Activated naive CD4-positive, alpha-beta T cell treated with anti-CD3 and anti-CD28 coated beads for 36 hours (primary cell): ENCODE measurements around the gene DUSP18. TPM values are rescaled to one million over a fixed set of nuclear protein-coding genes. Genes with fewer than 3 reads are reported as not detected.

Experiments
- CTCF ChIA-PET: fragments of 350-600 bp; sonication (Branson Sonifier 250); formaldehyde crosslinking; loops from one replicate; lab custom pipeline; 2021; ENCODE audit warnings: antibody characterized with exemption; lab: Charles Lee
- DNase-seq: peaks from one replicate; pipeline ENCODE4 v3.0.0-alpha.2; 2020
- H3K27ac Mint-ChIP-seq: one replicate; pipeline ENCODE4 v1.8.0; 2021; ENCODE audit warnings: mild to moderate bottlenecking, mixed read lengths
- H3K27me3 Mint-ChIP-seq: one replicate; pipeline ENCODE4 v1.8.0; 2021; ENCODE audit warnings: low read depth, mixed read lengths
- H3K36me3 Mint-ChIP-seq: one replicate; pipeline ENCODE4 v1.8.0; 2021; ENCODE audit warnings: low read depth, mixed read lengths
- H3K4me1 Mint-ChIP-seq: one replicate; pipeline ENCODE4 v1.8.0; 2021; ENCODE audit warnings: low read depth, mixed read lengths
- H3K4me3 Mint-ChIP-seq: one replicate; pipeline ENCODE4 v1.8.0; 2021; ENCODE audit warnings: mild to moderate bottlenecking, moderate library complexity, mixed read lengths
- H3K9me3 Mint-ChIP-seq: one replicate; pipeline ENCODE4 v1.8.0; 2021; ENCODE audit warnings: mixed read lengths
- intact Hi-C: fragments of 100-400 bp; cut with micrococcal nuclease; formaldehyde crosslinking; loops from one replicate; pipeline ENCODE4 v1.15.1; 2023
- total RNA-seq, 2 experiments: library from RNA; stranded (reverse); gene quantifications; one replicate each; pipeline ENCODE4 v1.2.3, GENCODE V29; 2021

The DUSP18 gene
- total RNA-seq, 2 experiments from 2014 or later = 4.7 to 5.6 TPM

DNA sequence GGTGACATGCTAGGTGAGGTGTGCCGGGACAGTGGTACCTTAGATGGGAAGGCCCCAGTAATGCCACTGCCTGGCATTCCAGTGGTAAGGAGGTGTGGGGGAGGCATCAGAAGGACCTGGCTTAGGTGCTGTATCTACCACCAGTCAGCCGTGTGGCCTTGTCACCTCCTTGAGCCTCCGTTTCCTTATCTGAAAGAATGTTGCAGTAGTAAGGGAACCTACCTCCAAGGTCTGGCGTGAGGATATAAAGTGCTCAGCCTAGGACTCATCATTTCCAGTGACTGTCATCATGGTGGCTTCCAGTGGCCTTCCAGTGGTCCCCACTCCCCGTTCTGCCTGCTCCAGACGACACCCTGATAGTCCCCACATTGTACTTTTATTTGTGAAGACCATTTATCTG is 6.8 kb upstream of the DUSP18 start:
- H3K9me3 Mint-ChIP-seq = no peaks in the 10 kb centered on the region
- DNase-seq = no peak
- H3K36me3 Mint-ChIP-seq = no peaks in the 10 kb centered on the region
- H3K4me3 Mint-ChIP-seq = no peak overlapping the region
- H3K27me3 Mint-ChIP-seq = peaks cover 6% of the 10 kb centered on the region
- CTCF ChIA-PET = interaction anchor here (0.6 kb wide), 1 partner anchor 124 kb away, joined by 5 read pairs; no protein-coding TSS in a partner anchor
- H3K4me1 Mint-ChIP-seq = no peaks in the 10 kb centered on the region
- H3K27ac Mint-ChIP-seq = no peak overlapping the region
- intact Hi-C loops = no loop called here

DNA sequence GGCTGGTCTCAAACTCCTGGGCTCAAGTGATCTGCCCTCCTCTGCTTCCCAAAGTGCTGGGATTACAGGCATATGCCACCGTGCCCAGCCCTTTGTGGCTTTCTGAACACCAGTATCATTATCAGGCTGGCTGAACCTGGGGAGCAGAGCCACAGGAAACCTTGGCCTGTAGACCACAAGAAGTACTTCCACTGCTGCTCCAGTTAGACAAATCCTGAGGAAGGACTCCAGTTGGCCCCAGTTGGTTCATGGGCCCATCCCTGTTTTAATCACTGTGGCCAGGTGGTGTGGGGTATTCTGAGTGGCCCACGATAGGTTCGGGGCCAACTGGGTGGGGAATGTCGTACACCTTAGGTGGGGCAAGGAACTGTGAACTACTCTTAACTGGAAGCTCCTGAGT is 5.5 kb upstream of the DUSP18 start:
- intact Hi-C loops = no loop called here
- H3K9me3 Mint-ChIP-seq = no peaks in the 10 kb centered on the region
- H3K4me1 Mint-ChIP-seq = peaks cover 5% of the 10 kb centered on the region
- no peak overlapping the region for H3K27ac Mint-ChIP-seq
- peaks cover 4% of the 10 kb centered on the region for H3K27me3 Mint-ChIP-seq
- CTCF ChIA-PET = interaction anchor here (0.8 kb wide), 1 partner anchor 38 kb away, joined by 3 read pairs; no protein-coding TSS in a partner anchor
- H3K36me3 Mint-ChIP-seq = no peaks in the 10 kb centered on the region
- H3K4me3 Mint-ChIP-seq = no peak overlapping the region
- no peak for DNase-seq

DNA sequence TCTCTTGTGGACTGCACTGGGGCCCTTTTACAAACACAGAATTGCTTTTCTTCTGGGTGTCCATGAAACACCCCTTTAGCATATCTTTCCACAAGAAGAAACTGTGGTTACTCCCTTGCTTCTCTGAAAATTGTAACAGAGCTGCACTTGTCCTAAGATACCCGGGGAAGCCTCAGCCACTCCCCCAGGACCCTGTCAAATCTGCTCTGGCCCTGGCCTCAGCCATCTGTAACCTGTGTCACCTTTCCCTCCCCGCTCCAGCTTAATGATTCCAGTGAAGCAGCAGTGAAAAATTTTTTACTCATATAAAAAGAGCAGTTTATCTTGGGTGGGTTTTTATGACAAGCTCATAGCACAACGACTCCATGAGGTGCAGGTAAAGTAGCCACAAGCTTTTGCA is 3.4 kb upstream of the DUSP18 start:
- Mint-ChIP-seq H3K4me3 (no peak overlapping the region), H3K27ac (no peak overlapping the region), H3K4me1 (peaks cover 14% of the 10 kb centered on the region), H3K9me3 (no peaks in the 10 kb centered on the region), H3K27me3 (peaks cover 2% of the 10 kb centered on the region), H3K36me3 (no peaks in the 10 kb centered on the region)
- intact Hi-C loops = no loop called here
- CTCF ChIA-PET = no interaction called here
- DNase-seq = no peak

DNA sequence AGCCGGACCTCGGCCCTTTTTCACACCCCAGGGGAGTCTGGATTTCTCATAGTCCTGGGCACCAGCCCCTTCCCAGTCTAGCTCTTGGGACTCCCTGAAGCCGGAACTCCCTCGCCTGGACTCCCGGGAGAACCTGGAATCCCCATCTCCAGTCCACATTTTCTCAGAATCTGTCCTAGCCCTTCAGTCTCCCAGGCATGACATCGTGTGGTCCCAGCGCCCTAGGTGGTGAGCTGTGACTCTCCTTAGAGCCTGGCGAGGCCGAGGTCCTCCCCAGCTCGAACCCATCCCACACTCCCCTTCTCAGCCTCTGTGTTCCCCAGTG is 673 bp upstream of the DUSP18 start:
- H3K27me3 Mint-ChIP-seq = no peaks in the 10 kb centered on the region
- no peak for DNase-seq
- CTCF ChIA-PET = interaction anchor here (0.7 to 1.2 kb wide), 2 partner anchors 22 to 25 kb away, joined by 3 to 4 read pairs; no protein-coding TSS in a partner anchor
- no peaks in the 10 kb centered on the region for H3K9me3 Mint-ChIP-seq
- peaks cover 5% of the 10 kb centered on the region for H3K36me3 Mint-ChIP-seq
- intact Hi-C loops = no loop called here
- H3K4me1 Mint-ChIP-seq = peaks cover 17% of the 10 kb centered on the region
- peak overlapping the region; percentile 98 for H3K4me3 Mint-ChIP-seq
- no peak overlapping the region for H3K27ac Mint-ChIP-seq

DNA sequence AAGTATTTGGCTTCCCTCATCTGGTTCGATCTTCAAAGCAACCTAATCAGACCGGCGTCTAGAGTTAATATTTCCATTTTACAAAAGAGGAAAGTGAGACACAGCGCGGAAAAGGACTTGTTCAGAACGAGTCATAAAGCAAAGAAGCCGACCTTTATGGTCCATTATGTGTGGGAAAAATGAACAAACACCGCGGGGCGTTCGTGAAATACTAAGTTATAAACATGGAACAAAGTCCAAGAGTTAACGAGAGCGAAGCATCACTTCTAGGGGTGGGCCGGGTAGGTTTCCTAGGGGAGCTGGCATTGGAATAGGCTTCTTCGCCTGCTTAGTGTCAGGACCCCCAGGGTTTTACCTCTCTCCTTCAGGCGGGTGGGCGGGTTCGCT is 575 bp downstream of the DUSP18 start:
- H3K9me3 Mint-ChIP-seq = no peaks in the 10 kb centered on the region
- peaks cover 17% of the 10 kb centered on the region for H3K4me1 Mint-ChIP-seq
- H3K27ac Mint-ChIP-seq = peak overlapping the region; percentile 22
- peaks cover 14% of the 10 kb centered on the region for H3K36me3 Mint-ChIP-seq
- CTCF ChIA-PET = no interaction called here
- DNase-seq = peak; percentile 31
- H3K27me3 Mint-ChIP-seq = no peaks in the 10 kb centered on the region
- intact Hi-C loops = loop anchor here (1.0 to 2.0 kb wide), 5 partner anchors 18 to 88 kb away; partner anchors contain the start of genes OSBP2 and SLC35E4
- peak overlapping the region; percentile 98 for H3K4me3 Mint-ChIP-seq

DNA sequence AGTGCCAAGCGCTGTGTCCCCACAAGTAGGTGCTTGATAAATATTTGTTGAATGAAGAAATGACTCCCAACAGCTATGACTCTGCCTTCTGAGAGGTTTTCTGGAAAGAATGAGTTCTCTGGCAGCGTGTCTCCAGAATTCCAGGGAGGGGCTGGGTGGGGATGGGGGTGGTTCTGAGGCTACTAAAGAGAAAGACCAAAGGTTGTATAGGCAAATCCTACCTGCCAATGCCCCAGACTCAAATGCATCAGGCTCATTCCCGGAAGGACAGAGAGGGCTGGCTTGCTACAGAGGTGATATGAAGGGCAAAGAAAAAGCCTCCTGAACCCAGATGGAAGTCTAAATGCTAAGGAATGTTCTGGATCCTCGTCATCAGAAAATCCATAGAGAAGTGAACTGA is 1.9 kb downstream of the DUSP18 start:
- intact Hi-C loops = loop anchor here (2.0 kb wide), 1 partner anchor 29 kb away; the partner anchor contains the start of gene OSBP2
- no peaks in the 10 kb centered on the region for H3K9me3 Mint-ChIP-seq
- H3K36me3 Mint-ChIP-seq = peaks cover 14% of the 10 kb centered on the region
- peaks cover 17% of the 10 kb centered on the region for H3K4me1 Mint-ChIP-seq
- CTCF ChIA-PET = no interaction called here
- H3K27ac Mint-ChIP-seq = no peak overlapping the region
- no peak overlapping the region for H3K4me3 Mint-ChIP-seq
- DNase-seq = no peak
- H3K27me3 Mint-ChIP-seq = no peaks in the 10 kb centered on the region

DNA sequence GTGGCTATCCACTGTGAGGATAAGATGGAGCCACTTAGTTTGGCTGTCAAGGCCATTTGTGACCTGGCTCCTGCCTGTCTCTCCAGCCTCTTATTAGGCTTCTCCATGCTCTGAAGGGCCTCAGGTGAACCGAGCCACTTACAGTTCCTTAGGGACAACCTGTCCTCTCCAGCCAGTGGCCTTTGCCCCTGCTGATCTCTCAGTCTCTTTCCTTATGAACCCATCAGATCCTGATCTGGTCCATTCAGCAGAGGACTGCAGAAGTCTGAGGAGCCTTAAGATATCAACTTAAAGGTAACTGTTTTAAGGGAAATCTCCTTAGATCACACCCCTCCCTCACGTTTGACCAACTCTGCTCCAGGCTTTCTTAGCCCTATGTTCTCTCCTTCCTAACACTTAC is 2.4 kb downstream of the DUSP18 start:
- Mint-ChIP-seq H3K27me3 (no peaks in the 10 kb centered on the region), H3K9me3 (no peaks in the 10 kb centered on the region), H3K27ac (no peak overlapping the region), H3K36me3 (peaks cover 14% of the 10 kb centered on the region), H3K4me1 (peaks cover 19% of the 10 kb centered on the region), H3K4me3 (no peak overlapping the region)
- intact Hi-C loops = no loop called here
- CTCF ChIA-PET = interaction anchor here (1.0 kb wide), 1 partner anchor 90 kb away, joined by 4 read pairs; no protein-coding TSS in a partner anchor
- DNase-seq = no peak

DNA sequence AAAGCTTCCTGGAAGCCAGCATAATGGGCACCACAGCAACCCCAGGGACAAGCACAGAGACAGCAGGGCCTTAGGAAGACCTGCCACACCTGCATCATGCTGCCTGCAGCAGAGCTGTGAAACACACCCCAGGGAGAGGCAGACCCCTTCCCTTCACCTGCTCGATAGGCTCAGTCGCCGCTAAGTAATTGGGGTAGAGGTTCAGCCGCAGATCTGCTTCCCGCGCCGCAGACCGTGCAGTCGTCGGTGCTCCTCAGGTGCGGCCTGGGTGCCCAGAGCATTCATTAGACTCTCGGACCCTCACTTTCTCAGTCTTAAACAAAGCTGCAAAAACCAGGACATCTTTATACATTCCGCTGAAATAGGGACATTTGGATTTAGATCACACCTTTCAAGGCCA is 2.9 kb downstream of the DUSP18 start:
- H3K4me1 Mint-ChIP-seq = peaks cover 19% of the 10 kb centered on the region
- no peak overlapping the region for H3K27ac Mint-ChIP-seq
- intact Hi-C loops = no loop called here
- no peaks in the 10 kb centered on the region for H3K9me3 Mint-ChIP-seq
- CTCF ChIA-PET = interaction anchor here (1.0 kb wide), 1 partner anchor 90 kb away, joined by 4 read pairs; no protein-coding TSS in a partner anchor
- no peaks in the 10 kb centered on the region for H3K27me3 Mint-ChIP-seq
- DNase-seq = no peak
- no peak overlapping the region for H3K4me3 Mint-ChIP-seq
- peaks cover 17% of the 10 kb centered on the region for H3K36me3 Mint-ChIP-seq

DNA sequence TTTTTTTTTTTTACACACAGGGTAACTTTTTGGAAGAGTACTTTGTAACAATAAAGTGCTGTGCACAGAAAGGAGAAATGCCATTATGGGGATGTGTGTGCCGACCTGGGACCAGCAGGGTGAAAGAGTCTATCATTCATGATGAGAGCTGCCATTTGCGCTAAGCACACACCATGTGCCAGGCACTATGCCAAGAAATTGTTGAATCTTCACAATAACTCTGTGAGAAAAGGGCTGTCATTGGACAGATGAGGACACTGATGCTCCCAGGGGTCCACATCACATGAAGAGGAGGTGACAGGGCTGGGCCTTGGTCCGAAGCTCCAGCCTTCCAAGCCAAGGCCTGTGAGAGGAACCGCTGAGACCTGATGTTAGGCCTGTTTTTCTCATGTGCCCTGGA is 5.6 kb downstream of the DUSP18 start:
- Mint-ChIP-seq H3K4me3 (no peak overlapping the region), H3K9me3 (no peaks in the 10 kb centered on the region), H3K27me3 (no peaks in the 10 kb centered on the region), H3K4me1 (peaks cover 13% of the 10 kb centered on the region), H3K36me3 (peaks cover 19% of the 10 kb centered on the region), H3K27ac (no peak overlapping the region)
- no peak for DNase-seq
- intact Hi-C loops = no loop called here
- CTCF ChIA-PET = interaction anchor here (0.6 kb wide), 1 partner anchor 222 kb away, joined by 3 read pairs; no protein-coding TSS in a partner anchor

DNA sequence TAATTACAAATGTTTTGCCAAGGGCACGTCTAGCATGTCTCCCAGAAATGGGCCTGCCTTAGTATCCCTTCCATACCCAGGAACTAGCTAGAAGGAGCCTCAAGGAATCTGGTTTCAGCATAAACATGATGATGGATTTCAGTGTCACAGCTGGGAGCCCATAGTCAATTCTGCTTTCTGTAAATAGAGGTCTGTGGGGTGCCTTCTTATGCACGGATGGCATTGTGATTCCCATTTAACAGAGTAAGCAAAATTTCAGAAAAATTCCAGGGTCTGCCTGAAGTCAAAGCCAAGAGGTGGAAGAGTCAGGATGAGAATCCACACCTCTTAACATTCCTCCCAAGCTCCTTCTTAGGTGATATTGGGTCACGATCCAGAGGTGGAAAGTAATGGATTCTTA is 12.1 kb downstream of the DUSP18 start:
- no peak for DNase-seq
- CTCF ChIA-PET = no interaction called here
- intact Hi-C loops = no loop called here

DNA sequence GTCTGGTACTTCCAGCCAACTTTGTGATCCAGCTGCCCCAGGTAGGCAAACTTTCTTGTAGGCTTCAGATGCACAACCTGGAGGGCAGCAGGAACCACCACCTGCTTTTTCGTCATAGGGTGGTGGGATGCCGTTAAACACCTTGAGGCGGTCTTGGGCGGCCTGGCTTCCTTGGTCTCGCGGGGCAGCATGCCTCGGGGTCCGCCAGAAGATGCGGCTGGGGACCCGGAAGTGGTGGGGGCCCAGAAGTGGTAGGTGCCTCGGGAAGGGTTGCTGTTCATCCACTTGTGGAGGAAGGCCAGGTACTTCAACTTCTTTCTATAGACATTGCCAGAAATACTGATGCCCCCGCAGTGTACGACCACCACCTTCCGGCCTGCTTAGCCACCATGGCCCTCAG is 13.3 kb downstream of the DUSP18 start:
- Mint-ChIP-seq H3K27me3 (no peaks in the 10 kb centered on the region), H3K36me3 (peaks cover 6% of the 10 kb centered on the region), H3K27ac (no peak overlapping the region), H3K4me3 (no peak overlapping the region), H3K4me1 (peaks cover 13% of the 10 kb centered on the region), H3K9me3 (no peaks in the 10 kb centered on the region)
- intact Hi-C loops = no loop called here
- DNase-seq = no peak
- CTCF ChIA-PET = no interaction called here

More for the DNA sequence above, 12.1 kb downstream of the DUSP18 start:
- Mint-ChIP-seq H3K27me3 (no peaks in the 10 kb centered on the region), H3K9me3 (no peaks in the 10 kb centered on the region), H3K4me3 (no peak overlapping the region), H3K4me1 (peaks cover 8% of the 10 kb centered on the region), H3K27ac (no peak overlapping the region), H3K36me3 (peaks cover 10% of the 10 kb centered on the region)

DNA sequence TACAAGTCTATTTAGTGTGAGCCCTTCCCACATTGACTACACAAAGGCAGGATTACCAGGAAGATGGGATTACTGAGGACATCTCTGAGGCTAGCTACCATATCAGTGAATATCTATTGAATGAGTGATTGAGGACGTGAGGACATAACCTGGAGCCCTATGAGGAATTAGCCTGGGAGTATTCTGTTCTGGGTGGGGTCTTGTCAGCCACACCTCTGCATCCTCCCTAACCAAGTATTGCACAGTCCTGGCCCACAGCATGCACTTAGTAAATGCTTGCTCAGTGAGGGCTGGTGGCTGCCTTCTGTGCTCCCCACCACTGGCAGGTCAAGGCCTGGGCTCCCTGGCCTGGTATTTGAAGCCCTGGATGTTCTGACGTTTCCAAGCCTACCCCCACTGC is 14.8 kb downstream of the DUSP18 start:
- DNase-seq = no peak
- H3K9me3 Mint-ChIP-seq = no peaks in the 10 kb centered on the region
- no peaks in the 10 kb centered on the region for H3K27me3 Mint-ChIP-seq
- peaks cover 5% of the 10 kb centered on the region for H3K36me3 Mint-ChIP-seq
- H3K27ac Mint-ChIP-seq = no peak overlapping the region
- CTCF ChIA-PET = no interaction called here
- no peak overlapping the region for H3K4me3 Mint-ChIP-seq
- intact Hi-C loops = no loop called here
- peaks cover 22% of the 10 kb centered on the region for H3K4me1 Mint-ChIP-seq

DNA sequence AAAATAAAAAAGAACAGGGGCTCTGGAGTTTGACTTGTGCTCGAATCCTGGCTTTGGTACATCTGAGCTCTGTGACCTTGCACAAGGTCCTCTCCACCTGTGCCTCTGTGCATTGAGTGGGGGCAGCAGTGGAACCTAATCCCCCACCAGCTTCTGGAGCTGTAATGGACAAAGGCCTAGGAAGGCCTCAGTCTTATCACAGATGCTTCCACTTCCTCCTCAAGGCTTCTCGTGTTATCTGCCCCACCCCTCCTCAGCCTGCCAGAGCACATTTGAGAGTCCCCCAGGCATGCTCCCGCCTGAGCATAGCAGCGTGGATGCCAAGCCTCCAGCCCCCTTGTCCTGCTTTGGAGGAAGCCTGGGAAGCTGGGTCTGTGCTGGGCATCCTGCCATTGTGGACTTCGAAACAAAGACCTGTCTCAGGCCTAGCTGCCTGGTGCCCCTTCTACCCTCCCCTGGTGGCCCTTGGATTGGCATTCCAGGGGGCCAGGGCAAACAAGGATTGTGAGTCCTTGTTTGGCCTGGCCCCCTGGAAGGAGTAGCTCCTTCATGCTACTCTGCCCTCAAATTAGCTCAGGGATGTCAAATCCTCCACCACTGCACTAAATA is 17.1 kb downstream of the DUSP18 start:
- no peak overlapping the region for H3K27ac Mint-ChIP-seq
- CTCF ChIA-PET = interaction anchor here (0.8 to 1.6 kb wide), 6 partner anchors 11 to 271 kb away, joined by 3 to 5 read pairs (median 4); no protein-coding TSS in a partner anchor
- H3K36me3 Mint-ChIP-seq = peaks cover 5% of the 10 kb centered on the region
- H3K9me3 Mint-ChIP-seq = no peaks in the 10 kb centered on the region
- intact Hi-C loops = no loop called here
- no peak for DNase-seq
- peaks cover 22% of the 10 kb centered on the region for H3K4me1 Mint-ChIP-seq
- no peaks in the 10 kb centered on the region for H3K27me3 Mint-ChIP-seq
- no peak overlapping the region for H3K4me3 Mint-ChIP-seq
